SH-SY5Y (cell line): ENCODE measurements around the gene TEX55.

ENCODE experiments used
- GATA2 ChIP-seq: IDR thresholded peaks from 2 replicates; pipeline ENCODE4 v1.6.1; 2011; ENCODE audit warnings: mild to moderate bottlenecking, low read depth, low read length
- GATA3 ChIP-seq: IDR thresholded peaks from 2 replicates; pipeline ENCODE4 v1.6.1; 2011; ENCODE audit warnings: low read depth, mild to moderate bottlenecking, low read length, moderate library complexity

TEX55 gene

DNA sequence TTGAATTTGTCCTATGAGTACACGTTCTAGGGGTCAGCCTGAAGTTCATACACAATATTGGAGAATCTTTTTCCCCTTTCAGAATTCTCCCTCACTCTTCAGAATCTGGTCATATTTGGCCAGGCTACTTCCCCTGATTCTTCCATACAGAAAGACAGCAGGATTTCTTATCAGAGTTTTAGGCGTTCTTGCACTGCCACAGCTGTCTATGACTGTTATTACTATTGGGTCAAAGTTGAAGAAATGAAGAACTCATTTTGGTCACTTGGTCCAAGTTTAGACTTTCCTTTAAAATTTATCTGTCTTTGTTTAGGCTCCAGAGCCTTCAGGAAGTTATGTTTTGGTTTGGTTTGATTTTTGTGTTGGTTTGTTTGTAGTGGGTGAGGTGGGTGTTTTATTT, 12.0 kb downstream of the TEX55 start:
- TF ChIP-seq GATA2 (no peak), GATA3 (no peak)

DNA sequence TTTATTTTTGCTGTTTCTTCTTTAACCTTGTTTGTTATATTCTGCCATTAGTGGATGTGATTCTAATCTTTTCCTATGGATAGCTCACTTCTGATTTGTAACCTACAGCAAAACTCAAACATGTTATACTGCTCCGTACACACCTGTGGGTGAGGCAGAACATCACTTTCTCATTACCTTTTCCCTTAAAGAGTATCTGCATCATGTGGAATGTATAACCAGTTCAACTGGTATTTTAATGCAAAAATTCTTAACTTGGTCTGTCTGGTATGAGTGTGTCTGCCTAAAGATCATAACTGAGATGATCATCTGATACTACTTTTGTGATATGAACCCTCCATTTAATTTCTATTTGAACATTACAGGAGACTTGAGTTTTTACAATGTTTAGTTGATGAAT, 14.4 kb downstream of the TEX55 start:
- no peak for TF ChIP-seq GATA2
- no peak for TF ChIP-seq GATA3

DNA sequence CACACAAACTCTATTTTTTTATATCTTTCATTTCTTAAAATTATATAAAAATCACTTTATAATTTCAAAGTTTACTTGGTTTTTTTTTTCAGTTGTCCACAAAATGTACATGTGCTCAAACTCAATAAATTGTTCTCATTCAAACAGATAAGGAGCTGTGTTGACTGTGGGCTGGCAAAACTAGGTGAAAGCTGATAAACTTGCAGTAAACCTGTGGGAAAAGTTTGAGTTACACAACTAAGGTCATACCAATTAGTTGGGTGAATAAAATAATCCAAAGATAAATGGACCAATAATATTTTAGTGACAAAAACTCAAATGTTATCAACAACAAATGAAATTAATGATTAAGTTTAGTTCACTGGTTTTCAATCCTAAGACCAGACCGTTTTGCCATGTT, 14.8 kb downstream of the TEX55 start:
- no peak for TF ChIP-seq GATA2
- TF ChIP-seq GATA3 = no peak

DNA sequence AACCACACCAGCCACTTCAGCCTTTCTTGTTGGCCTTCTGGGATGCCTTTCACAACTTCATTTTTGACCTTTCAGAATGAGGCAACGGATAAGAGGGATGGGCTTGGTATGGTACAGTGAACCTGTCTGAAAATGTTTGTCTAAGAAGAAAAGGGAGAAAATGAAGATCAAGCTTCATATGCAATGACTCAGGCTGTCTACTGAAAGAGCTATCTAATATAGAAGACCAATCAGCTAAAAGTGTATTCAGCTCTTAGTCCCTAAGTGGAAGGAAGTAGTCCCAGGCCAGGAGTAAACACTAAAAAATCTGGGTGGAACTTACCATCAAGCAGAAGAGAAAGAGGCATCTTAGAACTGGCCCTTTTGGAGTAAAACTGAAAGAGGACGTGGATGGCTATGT, 15.3 kb downstream of the TEX55 start:
- TF ChIP-seq GATA3 (no peak), GATA2 (no peak)

DNA sequence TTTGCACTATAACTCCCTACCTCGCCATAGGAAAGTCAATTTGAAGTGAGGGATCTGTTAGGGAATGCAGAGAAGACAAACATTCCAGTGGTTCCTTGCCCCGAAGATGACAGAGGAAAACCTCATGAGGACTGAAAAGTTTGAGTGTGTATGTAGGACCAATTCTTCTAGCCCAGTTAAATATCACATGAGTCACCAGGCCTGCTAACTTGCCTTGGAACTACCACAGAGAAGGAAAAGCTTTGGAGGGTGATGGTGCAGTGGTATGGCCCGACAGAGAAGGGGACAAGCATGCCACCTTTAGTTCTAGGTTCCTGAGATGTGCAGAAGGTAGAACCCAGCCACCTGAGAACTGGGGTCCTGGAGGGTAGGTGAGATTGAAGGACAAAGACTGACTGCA, 24.9 kb downstream of the TEX55 start:
- TF ChIP-seq GATA3 = no peak
- no peak for TF ChIP-seq GATA2

DNA sequence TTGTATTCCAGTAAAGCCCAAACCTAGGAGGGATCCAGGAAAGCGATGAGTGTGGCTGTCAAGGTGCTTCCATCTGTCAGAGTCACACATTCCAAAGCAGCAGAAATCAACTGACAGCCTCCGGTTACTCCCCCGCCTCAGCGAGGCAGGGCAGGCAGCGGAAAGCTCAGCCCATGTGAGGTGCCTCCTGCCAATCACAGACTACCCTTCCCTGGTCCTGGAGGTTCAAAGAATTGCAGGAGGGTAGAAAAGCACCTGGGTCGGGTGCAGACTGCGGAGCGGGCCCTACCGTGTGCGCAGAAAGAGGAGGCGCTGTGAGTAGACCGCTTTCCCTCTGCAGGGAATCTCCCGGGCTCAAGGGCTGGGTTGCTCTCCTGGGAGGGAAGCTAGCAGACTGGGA, 27.4 kb downstream of the TEX55 start, which contains the start of gene UPK1B:
TSS of gene UPK1B (plus strand) at position 274 of the 400 bp plus-strand sequence. CDS start 13,144 bp downstream, outside the sequence.
- TF ChIP-seq GATA3 (no peak), GATA2 (no peak)

DNA sequence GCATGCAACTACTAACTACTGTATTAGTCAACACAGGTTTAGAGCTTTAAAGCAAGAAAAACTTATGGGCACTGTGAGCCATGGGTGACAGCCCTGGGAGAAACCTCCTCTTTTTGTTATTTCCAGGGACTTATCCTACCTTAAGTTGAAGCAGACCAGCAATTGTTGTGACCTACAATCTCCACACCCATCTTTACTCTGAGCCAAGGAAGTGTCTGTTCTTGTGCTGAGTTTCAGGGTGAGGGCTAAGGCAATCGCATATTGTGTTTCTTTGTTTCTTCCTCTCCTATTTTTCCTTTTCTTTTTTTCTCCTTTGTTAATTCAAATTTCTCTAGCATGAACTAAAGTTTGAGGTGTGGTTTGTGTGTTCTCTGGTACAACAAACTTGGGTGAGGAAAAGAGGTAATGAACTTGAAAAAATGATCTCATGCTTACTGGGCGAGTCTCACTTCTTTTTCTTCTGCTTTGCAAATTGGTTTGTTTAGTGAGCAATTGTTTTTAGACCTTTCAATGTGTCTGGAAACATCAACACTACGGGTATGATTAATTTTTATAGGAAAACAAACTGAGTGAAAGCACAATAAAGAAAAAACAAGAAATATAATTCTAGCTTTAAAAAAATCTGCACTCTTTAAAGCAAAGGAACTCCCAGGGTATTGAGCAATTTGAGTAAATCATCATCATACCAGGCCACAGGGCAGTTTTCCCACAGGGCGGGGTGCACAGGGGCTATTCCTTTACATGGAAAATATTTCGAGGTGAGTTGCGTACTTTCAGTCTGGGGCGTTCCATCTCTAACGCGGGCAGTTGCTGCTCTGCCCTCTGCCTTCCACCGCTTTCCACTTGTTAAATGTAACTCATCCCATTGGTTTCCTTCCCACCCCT, 30.1 kb downstream of the TEX55 start:
- TF ChIP-seq GATA3 (no peak), GATA2 (no peak)

DNA sequence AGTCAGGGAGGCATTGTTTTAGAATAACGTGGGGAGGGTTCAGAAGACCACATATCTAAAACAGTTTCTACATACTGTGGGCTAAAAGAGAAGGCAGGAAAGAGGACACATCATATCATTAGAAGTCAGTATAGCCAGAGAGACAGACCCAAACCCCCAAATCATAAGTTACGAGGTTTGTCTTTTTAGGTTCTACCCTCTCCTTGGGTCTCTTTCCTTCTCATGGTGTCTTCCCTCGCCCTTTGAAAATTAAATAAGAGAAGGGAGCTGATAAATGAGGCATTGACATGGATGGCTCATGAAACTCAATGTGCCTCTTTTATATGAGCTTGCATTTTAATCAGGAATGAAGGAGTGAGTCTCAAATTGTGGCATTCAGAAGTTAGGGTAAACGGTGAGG, 30.8 kb downstream of the TEX55 start:
- TF ChIP-seq GATA3 = no peak
- TF ChIP-seq GATA2 = no peak

DNA sequence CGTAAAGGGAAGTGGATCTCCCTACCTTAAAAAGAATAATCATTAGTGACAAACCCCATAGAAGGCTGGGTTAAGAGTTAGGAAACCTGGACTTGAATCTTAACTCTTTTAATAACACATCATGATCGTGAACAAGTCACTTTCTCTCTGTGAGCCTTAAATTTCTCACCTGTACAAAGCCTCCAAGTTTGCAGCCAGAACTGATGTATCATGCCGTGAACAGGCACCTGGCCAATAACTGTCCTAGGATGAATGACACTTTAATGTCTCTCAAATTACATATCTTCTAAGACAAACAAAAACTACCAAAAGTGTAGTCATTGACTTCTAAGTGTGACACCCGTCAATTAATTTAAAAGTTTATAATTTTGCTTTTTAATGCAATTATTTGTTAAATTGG, 31.4 kb downstream of the TEX55 start:
- no peak for TF ChIP-seq GATA3
- TF ChIP-seq GATA2 = no peak

DNA sequence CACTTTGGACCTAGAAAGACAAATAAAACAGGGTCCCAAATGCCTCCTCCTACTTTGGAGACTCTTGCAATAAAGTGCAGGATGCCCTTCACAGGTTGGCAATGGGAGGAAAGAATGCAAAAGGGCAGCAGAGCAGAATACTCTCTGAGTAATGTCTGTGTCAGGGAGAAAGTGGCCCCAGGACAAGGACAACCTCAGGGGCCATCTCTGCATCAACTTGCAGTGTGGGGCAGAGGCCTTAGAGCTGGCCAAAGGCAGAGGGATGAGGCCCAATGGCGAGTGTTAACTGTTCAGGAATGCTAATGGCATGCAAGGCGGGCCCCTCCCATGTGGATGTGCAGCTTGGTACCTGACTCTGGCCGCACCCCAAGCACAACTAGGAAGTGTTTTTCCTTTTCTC, 35.8 kb downstream of the TEX55 start:
- TF ChIP-seq GATA3 = no peak
- no peak for TF ChIP-seq GATA2

DNA sequence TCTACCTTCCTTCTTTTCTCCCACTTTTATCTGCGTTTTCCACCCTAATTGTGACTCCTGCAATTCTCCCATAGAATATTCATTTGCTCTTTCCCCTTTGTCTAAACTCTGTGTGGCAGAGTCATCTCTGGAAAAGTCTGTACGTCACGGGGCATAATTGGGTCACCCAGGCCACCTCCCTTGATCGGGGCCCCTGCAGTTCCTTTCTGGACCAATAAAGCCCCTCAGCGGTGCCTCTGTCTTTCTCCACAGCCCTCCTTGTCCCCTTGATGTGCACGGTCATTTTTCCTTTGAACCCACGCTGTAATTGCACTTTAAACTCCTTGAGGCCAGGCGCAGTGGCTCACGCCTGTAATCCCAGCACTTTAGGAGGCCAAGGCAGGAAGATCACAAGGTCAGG, 38.1 kb downstream of the TEX55 start:
- TF ChIP-seq GATA3 (no peak), GATA2 (no peak)

DNA sequence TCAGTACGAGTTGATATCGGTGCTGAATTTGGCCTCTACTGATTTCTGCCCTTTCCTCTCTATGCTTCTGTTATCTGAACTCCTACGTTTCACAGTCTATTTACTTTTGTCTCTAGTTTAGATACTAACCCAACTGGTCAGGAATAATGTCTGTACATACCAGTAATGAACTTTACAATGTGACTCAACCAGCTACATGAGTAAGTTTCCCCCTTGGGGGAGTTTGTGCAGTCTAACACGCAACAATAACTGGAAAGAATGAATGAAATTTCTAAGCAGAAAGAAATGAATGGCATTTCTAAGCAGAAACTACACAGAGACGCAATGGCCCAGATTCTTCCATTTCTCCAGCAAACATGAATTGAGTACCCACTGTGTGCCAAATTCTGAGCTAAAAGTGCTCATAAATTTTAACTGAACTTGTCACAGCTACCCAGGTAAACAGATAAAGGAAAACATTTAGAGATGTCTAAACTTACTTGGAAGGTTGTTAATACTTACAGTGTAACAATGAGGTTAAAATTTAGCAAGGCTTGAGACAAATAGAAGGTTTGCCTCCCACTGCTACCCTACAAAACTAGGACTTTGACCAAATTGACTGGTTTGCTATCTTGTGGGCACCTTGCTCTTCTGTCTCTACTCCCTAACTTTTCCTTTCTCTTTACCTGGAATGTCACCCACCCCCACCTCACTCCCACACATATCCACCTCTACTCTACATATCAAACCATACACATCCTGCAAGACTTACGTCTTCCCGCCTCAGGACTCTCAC, 39.0 kb downstream of the TEX55 start:
- TF ChIP-seq GATA3 = no peak
- no peak for TF ChIP-seq GATA2

DNA sequence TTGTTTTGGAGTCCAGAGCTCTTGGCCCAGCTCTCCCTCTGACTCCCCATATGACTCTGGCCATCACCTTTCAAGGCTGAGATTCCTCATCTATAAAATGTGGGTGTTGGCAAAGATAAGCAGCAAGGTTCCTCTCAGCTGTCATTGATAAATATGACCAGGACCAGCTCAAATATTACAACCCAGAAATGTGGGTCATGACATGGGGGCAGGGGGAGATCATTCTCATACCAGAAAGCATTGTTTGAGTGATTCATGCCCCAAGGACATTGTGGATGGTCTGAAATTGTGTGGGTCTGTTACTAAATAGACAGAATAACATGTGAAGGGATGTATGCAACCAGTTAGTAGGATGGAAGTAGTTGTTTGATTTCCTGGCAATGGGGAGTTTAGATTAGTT, 41.3 kb downstream of the TEX55 start:
- TF ChIP-seq GATA3 (no peak), GATA2 (no peak)

DNA sequence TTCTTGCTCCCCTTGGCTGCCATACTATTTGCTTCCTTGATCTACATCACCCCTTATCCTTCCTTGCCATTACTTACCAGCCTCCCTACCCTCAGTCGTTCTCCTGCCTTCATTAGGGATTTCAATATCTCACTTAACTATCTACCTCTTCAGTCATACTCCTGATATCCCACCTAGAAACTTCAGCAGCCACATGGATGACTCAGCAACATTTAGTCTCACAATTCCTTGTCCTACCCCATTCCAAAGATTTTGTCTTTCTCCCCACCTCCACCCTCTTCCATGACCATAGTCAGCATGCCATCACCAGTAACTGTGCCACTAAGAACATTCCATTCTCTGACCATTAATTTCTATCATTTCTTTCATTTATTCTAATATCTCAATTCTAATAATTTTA, 45.8 kb downstream of the TEX55 start:
- TF ChIP-seq GATA3 (no peak), GATA2 (no peak)

DNA sequence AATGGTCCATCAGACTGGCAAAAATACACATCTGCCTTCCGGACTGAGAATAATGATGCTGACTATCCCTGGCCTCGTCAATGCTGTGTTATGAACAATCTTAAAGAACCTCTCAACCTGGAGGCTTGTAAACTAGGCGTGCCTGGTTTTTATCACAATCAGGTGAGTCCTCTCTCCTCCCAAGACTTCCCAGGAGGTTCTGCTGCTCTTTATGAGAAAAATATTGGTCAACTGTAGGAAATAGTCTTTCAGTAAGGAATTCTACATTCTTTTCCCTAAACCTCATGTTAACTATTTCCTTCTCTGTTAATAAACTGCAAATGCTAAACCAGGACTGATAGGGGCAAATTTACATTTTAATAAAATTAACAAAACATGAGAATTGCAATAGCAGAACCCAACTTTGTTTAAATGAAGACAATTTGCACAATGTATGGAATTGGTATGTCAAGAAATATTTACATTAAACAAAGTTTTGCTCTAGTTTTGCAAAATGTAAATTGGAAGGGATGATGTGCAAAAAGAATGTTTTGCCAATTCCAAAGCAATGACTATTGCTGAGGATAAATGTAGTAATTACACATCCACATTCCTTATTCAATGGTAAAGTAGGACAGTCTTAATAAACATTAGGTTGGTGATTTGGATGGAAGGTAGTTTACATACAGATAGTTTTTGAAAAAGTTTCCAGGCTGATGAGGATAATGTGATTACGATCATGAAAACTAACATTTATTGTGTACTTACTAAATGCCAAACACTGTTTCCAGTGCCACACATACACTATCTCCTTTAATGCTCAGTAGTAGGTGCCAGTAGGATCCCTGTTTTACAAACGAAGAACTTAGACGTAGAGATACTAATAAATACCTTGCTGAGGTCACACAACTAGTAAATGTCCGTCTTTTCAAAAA, 48.5 kb downstream of the TEX55 start:
- TF ChIP-seq GATA3 (no peak), GATA2 (no peak)

DNA sequence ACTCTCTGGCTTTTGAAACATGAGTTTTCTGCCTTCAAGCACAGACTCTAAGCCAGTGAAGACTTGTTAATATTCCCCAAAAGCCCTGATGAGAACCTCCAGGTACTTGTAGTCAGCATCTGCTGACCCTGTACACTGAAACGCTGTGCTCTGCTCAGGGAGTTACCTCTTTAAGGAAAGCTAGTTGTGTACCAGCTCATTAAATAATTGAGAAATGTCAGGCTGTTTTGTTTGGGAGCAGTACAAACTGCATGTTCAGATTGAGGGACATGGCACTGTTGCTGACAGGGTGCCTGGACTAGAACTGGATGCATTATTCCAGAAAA, 49.1 kb downstream of the TEX55 start:
- no peak for TF ChIP-seq GATA3
- no peak for TF ChIP-seq GATA2
